BLaER1 (cell line): ENCODE data around the gene PON1.

ENCODE experiments used
- H3K27ac ChIP-seq: shearing (Covaris generic); formaldehyde crosslinking; 2 replicates; pipeline ENCODE4 v1.8.1; 2022
- H3K27me3 ChIP-seq: shearing (Covaris generic); formaldehyde crosslinking; 2 replicates; pipeline ENCODE4 v1.8.1; 2022
- H3K36me3 ChIP-seq: shearing (Covaris generic); formaldehyde crosslinking; 2 replicates; pipeline ENCODE4 v1.8.1; 2022
- H3K4me1 ChIP-seq: shearing (Covaris generic); formaldehyde crosslinking; 2 replicates; pipeline ENCODE4 v1.8.1; 2022
- H3K4me2 ChIP-seq: shearing (Covaris generic); formaldehyde crosslinking; 2 replicates; pipeline ENCODE4 v1.8.1; 2022
- H3K4me3 ChIP-seq: shearing (Covaris generic); formaldehyde crosslinking; 2 replicates; pipeline ENCODE4 v1.8.1; 2022
- H3K9ac ChIP-seq: shearing (Covaris generic); formaldehyde crosslinking; 2 replicates; pipeline ENCODE4 v1.8.1; 2022
- H3K9me3 ChIP-seq: shearing (Covaris generic); formaldehyde crosslinking; 2 replicates; pipeline ENCODE4 v1.8.1; 2022
- H4K20me1 ChIP-seq: shearing (Covaris generic); formaldehyde crosslinking; 2 replicates; pipeline ENCODE4 v1.8.1; 2022
- Cebpa-rat ChIP-seq: shearing (Covaris generic); IDR thresholded peaks from 2 replicates; pipeline ENCODE4 v1.8.1; 2022

Gene PON1

GRCh38 chr7:95324431-95324830 lies at the start of gene PON1:
PON1 (minus strand) TSS chr7:95324532; CDS start chr7:95324475, 57 bp downstream.
- Histone ChIP-seq H3K4me2 (no peak within 1 kb of the TSS), H3K27ac (no peak within 1 kb of the TSS), H4K20me1 (no peaks in the 10 kb centered on the region), H3K36me3 (no peaks in the 10 kb centered on the region), H3K4me3 (no peak within 1 kb of the TSS), H3K27me3 (no peaks in the 10 kb centered on the region), H3K4me1 (no peaks in the 10 kb centered on the region), H3K9ac (no peak within 1 kb of the TSS), H3K9me3 (no peaks in the 10 kb centered on the region)
- TF ChIP-seq Cebpa-rat: no peak

GRCh38 chr7:95373323-95373722 lies 49.0 kb upstream of the PON1 start:
- Histone ChIP-seq H3K4me3 (no peak overlapping the region), H3K36me3 (no peaks in the 10 kb centered on the region), H3K27ac (no peak overlapping the region), H3K4me2 (no peak overlapping the region), H3K27me3 (no peaks in the 10 kb centered on the region), H3K9ac (no peak overlapping the region), H3K9me3 (peaks cover 7% of the 10 kb centered on the region; the same call in 1 of the 2 replicates), H4K20me1 (no peaks in the 10 kb centered on the region), H3K4me1 (no peaks in the 10 kb centered on the region)
- no peak for TF ChIP-seq Cebpa-rat

GRCh38 chr7:95368235-95368634 lies 43.9 kb upstream of the PON1 start:
- Histone ChIP-seq H3K4me2 (no peak overlapping the region), H3K9ac (no peak overlapping the region), H3K27me3 (no peaks in the 10 kb centered on the region), H4K20me1 (no peaks in the 10 kb centered on the region), H3K4me3 (no peak overlapping the region), H3K4me1 (no peaks in the 10 kb centered on the region), H3K36me3 (no peaks in the 10 kb centered on the region), H3K27ac (no peak overlapping the region), H3K9me3 (no peaks in the 10 kb centered on the region)
- TF ChIP-seq Cebpa-rat: no peak

- Histone ChIP-seq H3K36me3 (no peaks in the 10 kb centered on the region), H3K27ac (no peak overlapping the region), H3K4me3 (no peak overlapping the region), H3K9ac (no peak overlapping the region), H3K4me2 (no peak overlapping the region), H4K20me1 (no peaks in the 10 kb centered on the region), H3K9me3 (no peaks in the 10 kb centered on the region), H3K4me1 (no peaks in the 10 kb centered on the region), H3K27me3 (no peaks in the 10 kb centered on the region)
- no peak for TF ChIP-seq Cebpa-rat
These were observed 43.3 kb upstream of the PON1 start for GRCh38 chr7:95367606-95368005.

GRCh38 chr7:95365151-95365550 lies 40.8 kb upstream of the PON1 start:
- TF ChIP-seq Cebpa-rat: no peak
- Histone ChIP-seq H3K4me2 (no peak overlapping the region), H3K4me3 (no peak overlapping the region), H3K9ac (no peak overlapping the region), H3K36me3 (no peaks in the 10 kb centered on the region), H3K9me3 (no peaks in the 10 kb centered on the region), H4K20me1 (no peaks in the 10 kb centered on the region), H3K4me1 (no peaks in the 10 kb centered on the region), H3K27ac (no peak overlapping the region), H3K27me3 (no peaks in the 10 kb centered on the region)

GRCh38 chr7:95357623-95358022 lies 33.3 kb upstream of the PON1 start:
- TF ChIP-seq Cebpa-rat: no peak
- Histone ChIP-seq H3K36me3 (no peaks in the 10 kb centered on the region), H3K27me3 (no peaks in the 10 kb centered on the region), H3K27ac (no peak overlapping the region), H4K20me1 (no peaks in the 10 kb centered on the region), H3K9ac (no peak overlapping the region), H3K9me3 (no peaks in the 10 kb centered on the region), H3K4me2 (no peak overlapping the region), H3K4me1 (no peaks in the 10 kb centered on the region), H3K4me3 (no peak overlapping the region)

GRCh38 chr7:95342642-95343307 lies 18.4 kb upstream of the PON1 start:
- Histone ChIP-seq H3K4me3 (no peak overlapping the region), H3K4me2 (no peak overlapping the region), H3K9me3 (no peaks in the 10 kb centered on the region), H3K4me1 (no peaks in the 10 kb centered on the region), H3K36me3 (no peaks in the 10 kb centered on the region), H3K27me3 (no peaks in the 10 kb centered on the region), H3K9ac (no peak overlapping the region), H4K20me1 (no peaks in the 10 kb centered on the region), H3K27ac (no peak overlapping the region)
- TF ChIP-seq Cebpa-rat: no peak

GRCh38 chr7:95342029-95342428 lies 17.7 kb upstream of the PON1 start:
- Histone ChIP-seq H3K4me2 (no peak overlapping the region), H3K27me3 (no peaks in the 10 kb centered on the region), H3K27ac (no peak overlapping the region), H3K9ac (no peak overlapping the region), H4K20me1 (no peaks in the 10 kb centered on the region), H3K9me3 (no peaks in the 10 kb centered on the region), H3K36me3 (no peaks in the 10 kb centered on the region), H3K4me3 (no peak overlapping the region), H3K4me1 (no peaks in the 10 kb centered on the region)
- no peak for TF ChIP-seq Cebpa-rat

- Histone ChIP-seq H3K4me2 (no peak overlapping the region), H4K20me1 (no peaks in the 10 kb centered on the region), H3K9me3 (no peaks in the 10 kb centered on the region), H3K4me3 (no peak overlapping the region), H3K36me3 (no peaks in the 10 kb centered on the region), H3K27me3 (no peaks in the 10 kb centered on the region), H3K27ac (no peak overlapping the region), H3K9ac (no peak overlapping the region), H3K4me1 (no peaks in the 10 kb centered on the region)
- TF ChIP-seq Cebpa-rat: no peak
These were observed 16.2 kb upstream of the PON1 start for GRCh38 chr7:95340491-95340890.

GRCh38 chr7:95338832-95339231 lies 14.5 kb upstream of the PON1 start:
- no peak overlapping the region for H3K4me3 ChIP-seq
- no peaks in the 10 kb centered on the region for H4K20me1 ChIP-seq

GRCh38 chr7:95335093-95335492 lies 10.8 kb upstream of the PON1 start:
- peaks cover 9% of the 10 kb centered on the region; the same call in 1 of the 2 replicates for H3K4me1 ChIP-seq

More at GRCh38 chr7:95338832-95339231, 14.5 kb upstream of the PON1 start:
- H3K4me1 ChIP-seq: no peaks in the 10 kb centered on the region
- H3K27ac ChIP-seq: no peak overlapping the region
- no peaks in the 10 kb centered on the region for H3K27me3 ChIP-seq
- H3K4me2 ChIP-seq: no peak overlapping the region
- H3K9ac ChIP-seq: no peak overlapping the region
- no peaks in the 10 kb centered on the region for H3K9me3 ChIP-seq
- no peak for TF ChIP-seq Cebpa-rat
- no peaks in the 10 kb centered on the region for H3K36me3 ChIP-seq

More at GRCh38 chr7:95335093-95335492, 10.8 kb upstream of the PON1 start:
- Histone ChIP-seq H3K27ac (no peak overlapping the region), H3K9me3 (no peaks in the 10 kb centered on the region), H4K20me1 (no peaks in the 10 kb centered on the region), H3K9ac (no peak overlapping the region), H3K4me3 (no peak overlapping the region), H3K36me3 (no peaks in the 10 kb centered on the region), H3K27me3 (no peaks in the 10 kb centered on the region), H3K4me2 (no peak overlapping the region)
- no peak for TF ChIP-seq Cebpa-rat
